ENCODE data around the gene FANCF.

The FANCF gene

GRCh38 chr11:22583963-22584492 is 41.6 kb downstream of the FANCF start:
- DNase-seq (ENCODE audit: extremely low read depth, low read depth): no peak
- no peak overlapping the region for H3K4me3 ChIP-seq (replicated peaks; ENCODE audit: low read depth, low read length)
- no peak for TF ChIP-seq CTCF (IDR thresholded peaks at IDR 0.05; ENCODE audit: low read depth, low read length, missing control alignments)

DNA sequence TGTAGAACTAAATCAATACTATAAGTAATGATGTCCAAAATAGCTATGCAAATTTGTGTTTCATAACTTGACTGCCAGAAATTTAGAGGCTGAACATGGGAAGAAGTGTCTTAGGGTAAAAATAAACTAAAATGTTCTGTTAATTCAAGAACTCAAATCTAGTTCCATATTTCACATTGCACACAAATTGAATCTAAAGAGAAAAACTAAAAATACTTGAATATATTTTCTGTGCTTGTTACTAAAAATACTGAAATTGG is 43.5 kb downstream of the FANCF start:
- no peak overlapping the region for H3K4me3 ChIP-seq (replicated peaks; ENCODE audit: low read depth, low read length)
- no peak for TF ChIP-seq CTCF (IDR thresholded peaks at IDR 0.05; ENCODE audit: low read depth, low read length, missing control alignments)
- no peak for DNase-seq (ENCODE audit: extremely low read depth, low read depth)

GRCh38 chr11:22581354-22582150 is 44.1 kb downstream of the FANCF start:
- DNase-seq (ENCODE audit: extremely low read depth, low read depth): no peak

DNA sequence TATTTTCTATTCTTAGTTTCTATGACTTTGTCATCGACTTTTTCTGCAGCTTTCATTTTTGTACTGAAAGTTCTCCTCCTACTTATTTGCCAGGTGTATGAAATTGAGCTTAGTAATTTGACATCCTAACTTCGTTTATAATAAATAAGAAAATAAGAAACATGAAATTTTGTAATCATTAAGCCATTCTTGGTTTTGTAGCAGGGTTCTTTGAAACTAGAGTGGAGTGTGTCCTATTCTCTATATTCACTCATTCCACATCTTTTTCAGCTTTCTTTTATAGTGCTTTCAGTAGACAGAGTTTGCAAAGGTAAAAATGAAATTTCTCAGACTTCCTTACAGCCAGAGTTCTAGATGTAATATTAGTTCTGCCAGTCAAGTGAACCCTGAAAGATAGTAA is 47.8 kb downstream of the FANCF start:
- no peak for DNase-seq (ENCODE audit: extremely low read depth, low read depth)
- H3K4me3 ChIP-seq (replicated peaks; ENCODE audit: low read depth, low read length): no peak overlapping the region
- TF ChIP-seq CTCF (IDR thresholded peaks at IDR 0.05; ENCODE audit: low read depth, low read length, missing control alignments): no peak

More at GRCh38 chr11:22581354-22582150, 44.1 kb downstream of the FANCF start:
- no peak overlapping the region for H3K4me3 ChIP-seq (replicated peaks; ENCODE audit: low read depth, low read length)
- TF ChIP-seq CTCF (IDR thresholded peaks at IDR 0.05; ENCODE audit: low read depth, low read length, missing control alignments): no peak

Data from HFF-Myc (cell line).